NT2/D1 (cell line): ENCODE measurements around the gene GID8.

Experiments used
- DNase-seq: peaks from one replicate; pipeline ENCODE4 v3.0.0-alpha.2; 2011; ENCODE audit warnings: low read depth, low spot score
- H3K27me3 ChIP-seq: 2 replicates; pipeline ENCODE4 v1.6.0; 2011; ENCODE audit warnings: mild to moderate bottlenecking; ENCODE audit not compliant: insufficient read length, insufficient read depth
- H3K36me3 ChIP-seq: 2 replicates; pipeline ENCODE4 v1.6.1; 2011; ENCODE audit warnings: mild to moderate bottlenecking, low read length, mixed read lengths; ENCODE audit not compliant: insufficient read depth, insufficient read length
- H3K4me1 ChIP-seq: 2 replicates; pipeline ENCODE4 v1.5.1; 2011; ENCODE audit not compliant: insufficient read depth, insufficient read length
- H3K4me3 ChIP-seq: 2 replicates; pipeline ENCODE4 v1.5.1; 2011; ENCODE audit warnings: low read depth; ENCODE audit not compliant: insufficient read length
- H3K9ac ChIP-seq: 2 replicates; pipeline ENCODE4 v1.6.0; 2011; ENCODE audit warnings: low read depth; ENCODE audit not compliant: insufficient read length
- H3K9me3 ChIP-seq: 2 replicates; pipeline ENCODE4 v1.5.1; 2011; ENCODE audit warnings: mild to moderate bottlenecking, low read length; ENCODE audit not compliant: insufficient read depth
- SUZ12 ChIP-seq: IDR thresholded peaks from 2 replicates; pipeline ENCODE4 v1.6.1; 2011; ENCODE audit not compliant: insufficient read length, insufficient read depth; ENCODE audit errors: extremely low read depth
- YY1 ChIP-seq: IDR thresholded peaks from 2 replicates; pipeline ENCODE4 v1.6.1; 2011; ENCODE audit not compliant: insufficient read length, insufficient read depth
- ZNF274 ChIP-seq: IDR thresholded peaks from 2 replicates; pipeline ENCODE4 v1.6.1; 2011; ENCODE audit warnings: mild to moderate bottlenecking, low read depth, low read length

The GID8 gene

GRCh38 chr20:62892348-62893304 is 45.3 kb upstream of the GID8 start:
- Histone ChIP-seq H3K4me3 (no peak overlapping the region), H3K36me3 (peaks cover 100% of the 10 kb centered on the region), H3K9ac (no peak overlapping the region), H3K27me3 (no peaks in the 10 kb centered on the region), H3K4me1 (peaks cover 6% of the 10 kb centered on the region), H3K9me3 (no peaks in the 10 kb centered on the region)
- TF ChIP-seq YY1 (no peak), ZNF274 (no peak), SUZ12 (no peak)
- no peak for DNase-seq

- Histone ChIP-seq H3K9ac (no peak overlapping the region), H3K27me3 (no peaks in the 10 kb centered on the region), H3K4me1 (no peaks in the 10 kb centered on the region), H3K4me3 (no peak overlapping the region), H3K9me3 (no peaks in the 10 kb centered on the region), H3K36me3 (peaks cover 94% of the 10 kb centered on the region)
- TF ChIP-seq SUZ12 (no peak), ZNF274 (no peak), YY1 (no peak)
- no peak for DNase-seq
These were observed 44.2 kb upstream of the GID8 start for GRCh38 chr20:62893700-62894099.

GRCh38 chr20:62894261-62894660 is 43.7 kb upstream of the GID8 start:
- Histone ChIP-seq H3K9me3 (no peaks in the 10 kb centered on the region), H3K27me3 (no peaks in the 10 kb centered on the region), H3K4me1 (peaks cover 5% of the 10 kb centered on the region), H3K9ac (no peak overlapping the region), H3K36me3 (peaks cover 89% of the 10 kb centered on the region), H3K4me3 (no peak overlapping the region)
- DNase-seq, result no peak
- TF ChIP-seq SUZ12 (no peak), YY1 (no peak), ZNF274 (no peak)

GRCh38 chr20:62895539-62895938 is 42.4 kb upstream of the GID8 start:
- no peak for DNase-seq
- no peak overlapping the region for H3K9ac ChIP-seq
- no peak for TF ChIP-seq SUZ12
- TF ChIP-seq ZNF274, result no peak
- no peak for TF ChIP-seq YY1
- H3K36me3 ChIP-seq, result peaks cover 76% of the 10 kb centered on the region
- H3K27me3 ChIP-seq, result no peaks in the 10 kb centered on the region
- H3K9me3 ChIP-seq, result no peaks in the 10 kb centered on the region
- H3K4me1 ChIP-seq, result peaks cover 12% of the 10 kb centered on the region
- no peak overlapping the region for H3K4me3 ChIP-seq

GRCh38 chr20:62896526-62896925 is 41.4 kb upstream of the GID8 start:
- Histone ChIP-seq H3K36me3 (peaks cover 72% of the 10 kb centered on the region), H3K4me1 (peaks cover 16% of the 10 kb centered on the region), H3K4me3 (no peak overlapping the region), H3K9me3 (no peaks in the 10 kb centered on the region), H3K9ac (no peak overlapping the region), H3K27me3 (no peaks in the 10 kb centered on the region)
- no peak for DNase-seq
- TF ChIP-seq SUZ12, result no peak
- TF ChIP-seq YY1, result no peak
- no peak for TF ChIP-seq ZNF274

GRCh38 chr20:62897666-62898065 is 40.3 kb upstream of the GID8 start:
- H3K36me3 ChIP-seq, result peaks cover 72% of the 10 kb centered on the region
- no peak for DNase-seq

More at GRCh38 chr20:62897666-62898065, 40.3 kb upstream of the GID8 start:
- Histone ChIP-seq H3K27me3 (no peaks in the 10 kb centered on the region), H3K4me1 (peaks cover 16% of the 10 kb centered on the region), H3K4me3 (no peak overlapping the region), H3K9me3 (no peaks in the 10 kb centered on the region), H3K9ac (no peak overlapping the region)
- TF ChIP-seq SUZ12, result no peak
- no peak for TF ChIP-seq YY1
- no peak for TF ChIP-seq ZNF274
